Activated B cell treated with CpG ODN at 0.5 μM for 24 hours (primary cell): ENCODE results near the gene B3GALT4. TPM values are rescaled to one million over a fixed set of nuclear protein-coding genes. Genes with fewer than 3 reads are reported as not detected.
"Not testable (repeated sequence)": the region's sequence is repeated elsewhere in the genome, so short reads cannot be mapped to it uniquely, and the experiment has no call there.

Experiments
- ATAC-seq: fragments of 200-7000 bp; cut with Tn5 transposase; one replicate; pipeline ENCODE4 v1.10.0; 2021; ENCODE audit warnings: low read depth, mild to moderate bottlenecking, moderate library complexity
- CTCF ChIA-PET: fragments of 350-600 bp; sonication (Branson Sonifier 250); formaldehyde crosslinking; loops from one replicate; lab custom pipeline; 2021; ENCODE audit warnings: antibody characterized with exemption; lab: Charles Lee
- POLR2A ChIA-PET: fragments of 350-600 bp; sonication (Branson Sonifier 250); formaldehyde crosslinking; loops from one replicate; lab custom pipeline; 2021; ENCODE audit warnings: antibody characterized with exemption; lab: Charles Lee
- DNase-seq: peaks from one replicate; pipeline ENCODE4 v3.0.0; 2022
- H3K27ac Mint-ChIP-seq: one replicate; pipeline ENCODE4 v1.8.0; 2020; ENCODE audit warnings: mixed read lengths
- H3K27me3 Mint-ChIP-seq: one replicate; pipeline ENCODE4 v1.8.0; 2021; ENCODE audit warnings: mixed read lengths
- H3K36me3 Mint-ChIP-seq: one replicate; pipeline ENCODE4 v1.8.0; 2021; ENCODE audit warnings: low read depth, mixed read lengths
- H3K4me1 Mint-ChIP-seq: one replicate; pipeline ENCODE4 v1.8.0; 2021; ENCODE audit warnings: mixed read lengths
- H3K4me3 Mint-ChIP-seq: one replicate; pipeline ENCODE4 v1.8.0; 2020; ENCODE audit warnings: mild to moderate bottlenecking, mixed read lengths
- H3K9me3 Mint-ChIP-seq: one replicate; pipeline ENCODE4 v1.8.0; 2020; ENCODE audit warnings: mixed read lengths
- CTCF ChIP-seq: fragments of 200-600 bp; IDR thresholded peaks from one replicate; pipeline ENCODE4 v1.8.0; 2022; ENCODE audit warnings: antibody characterized with exemption, mild to moderate bottlenecking
- intact Hi-C: fragments of 100-400 bp; cut with micrococcal nuclease; formaldehyde crosslinking; loops from one replicate; pipeline ENCODE4 v1.15.1; 2024
- total RNA-seq: library from RNA; stranded (reverse); gene quantifications from 2 replicates; pipeline ENCODE4 v1.2.3, GENCODE V29; 2022

Gene B3GALT4
- total RNA-seq, 1 donor from 2014 or later = 19.4 TPM

- Mint-ChIP-seq H3K27me3 (no peaks in the 10 kb centered on the region), H3K9me3 (no peaks in the 10 kb centered on the region), H3K4me1 (peaks cover 28% of the 10 kb centered on the region), H3K36me3 (peaks cover 33% of the 10 kb centered on the region), H3K27ac (peak overlapping the region; percentile 20), H3K4me3 (no peak overlapping the region)
- ChIA-PET POLR2A (interaction anchor here (0.7 to 5.5 kb wide), 2 partner anchors 19 to 158 kb away, joined by 8 to 55 read pairs; partner anchors contain the start of genes PHF1, RPS18 and VPS52), CTCF (no interaction called here)
- no peak for DNase-seq
- ATAC-seq = no peak
- intact Hi-C loops = no loop called here
- no peak for TF ChIP-seq CTCF
Measured at GRCh38 chr6:33252759-33253158, 24.2 kb upstream of the B3GALT4 start.

DNA sequence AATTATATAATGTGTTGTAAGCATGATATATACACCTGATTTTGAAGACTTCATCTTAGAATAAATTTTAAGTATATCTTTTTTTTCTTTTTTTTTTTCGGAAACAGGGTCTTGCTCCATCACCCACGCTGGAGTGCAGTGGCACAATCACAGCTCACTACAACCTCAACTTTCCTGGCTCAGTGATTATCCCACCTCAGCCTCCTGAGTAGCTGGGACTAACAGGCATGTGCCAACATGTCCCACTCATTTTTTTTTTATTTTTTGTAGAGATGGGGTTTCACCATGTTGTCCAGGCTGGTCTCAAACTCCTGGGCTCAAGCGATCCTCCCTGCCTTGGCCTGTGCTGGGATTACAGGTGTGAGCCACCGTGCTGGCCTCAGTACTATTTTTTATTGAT lies 22.3 kb upstream of the B3GALT4 start:
- Mint-ChIP-seq H3K27me3 (no peaks in the 10 kb centered on the region), H3K9me3 (no peaks in the 10 kb centered on the region), H3K36me3 (peaks cover 44% of the 10 kb centered on the region), H3K27ac (no peak overlapping the region), H3K4me1 (peaks cover 12% of the 10 kb centered on the region), H3K4me3 (no peak overlapping the region)
- intact Hi-C loops = no loop called here
- no peak for TF ChIP-seq CTCF
- ChIA-PET POLR2A (interaction anchor here (0.8 kb wide), 1 partner anchor 17 kb away, joined by 6 read pairs; the partner anchor contains the start of genes RPS18 and VPS52), CTCF (no interaction called here)
- ATAC-seq = no peak
- no peak for DNase-seq

DNA sequence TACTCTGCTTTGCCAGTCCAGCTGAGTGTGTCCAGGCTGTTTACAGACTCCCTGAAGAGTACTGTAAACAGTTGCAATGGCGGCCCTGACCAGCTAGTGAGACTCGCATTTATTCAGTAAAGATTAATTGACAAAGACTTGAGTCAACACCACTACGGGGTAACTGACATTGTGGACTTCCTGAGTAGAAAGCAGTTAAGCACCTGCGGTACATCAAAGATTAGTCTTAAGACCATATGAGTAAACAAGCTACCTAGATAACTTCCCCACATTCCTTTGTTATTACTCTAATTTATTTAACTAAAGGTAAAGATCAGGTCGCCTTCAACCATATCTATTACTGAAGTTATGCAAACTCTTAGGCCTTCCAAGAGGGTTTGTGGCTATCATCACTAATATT lies 17.9 kb upstream of the B3GALT4 start:
- CTCF ChIA-PET = no interaction called here
- ATAC-seq = no peak

DNA sequence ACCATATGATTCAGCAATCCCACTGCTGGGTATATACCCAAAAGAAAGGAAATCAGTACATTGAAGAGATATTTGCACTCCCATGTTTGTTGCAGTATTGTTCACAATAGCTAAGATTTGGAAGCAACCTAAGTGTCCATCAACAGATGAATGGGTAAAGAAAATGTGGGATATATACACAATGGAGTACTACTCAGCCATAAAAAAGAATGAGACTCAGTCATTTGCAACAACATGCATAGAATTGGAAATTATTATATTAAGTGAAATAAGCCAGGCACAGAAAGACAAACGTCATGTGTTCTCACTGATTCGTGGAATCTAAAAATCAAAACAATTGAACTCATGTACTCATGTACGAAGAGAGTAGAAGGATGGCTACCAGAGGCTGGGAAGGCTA lies 14.4 kb upstream of the B3GALT4 start:
- H3K36me3 Mint-ChIP-seq = peaks cover 79% of the 10 kb centered on the region
- POLR2A ChIA-PET = interaction anchor here (0.7 to 1.2 kb wide), 3 partner anchors 9 to 309 kb away, joined by 4 to 7 read pairs (median 6); partner anchors contain the start of genes RPS18 and VPS52
- ATAC-seq, H3K27me3 Mint-ChIP-seq, H3K9me3 Mint-ChIP-seq, H3K4me3 Mint-ChIP-seq, CTCF ChIA-PET, intact Hi-C loops, H3K27ac Mint-ChIP-seq, H3K4me1 Mint-ChIP-seq, DNase-seq: not testable (repeated sequence)

More for the DNA sequence above, 17.9 kb upstream of the B3GALT4 start:
- no peaks in the 10 kb centered on the region for H3K4me1 Mint-ChIP-seq
- DNase-seq = no peak
- H3K9me3 Mint-ChIP-seq = peaks cover 4% of the 10 kb centered on the region
- no peak overlapping the region for H3K4me3 Mint-ChIP-seq
- peaks cover 54% of the 10 kb centered on the region for H3K36me3 Mint-ChIP-seq
- H3K27ac Mint-ChIP-seq = no peak overlapping the region
- TF ChIP-seq CTCF = no peak
- POLR2A ChIA-PET = interaction anchor here (2.5 kb wide), 1 partner anchor 13 kb away, joined by 10 read pairs; the partner anchor contains the start of genes RPS18 and VPS52
- intact Hi-C loops = no loop called here
- H3K27me3 Mint-ChIP-seq = no peaks in the 10 kb centered on the region

DNA sequence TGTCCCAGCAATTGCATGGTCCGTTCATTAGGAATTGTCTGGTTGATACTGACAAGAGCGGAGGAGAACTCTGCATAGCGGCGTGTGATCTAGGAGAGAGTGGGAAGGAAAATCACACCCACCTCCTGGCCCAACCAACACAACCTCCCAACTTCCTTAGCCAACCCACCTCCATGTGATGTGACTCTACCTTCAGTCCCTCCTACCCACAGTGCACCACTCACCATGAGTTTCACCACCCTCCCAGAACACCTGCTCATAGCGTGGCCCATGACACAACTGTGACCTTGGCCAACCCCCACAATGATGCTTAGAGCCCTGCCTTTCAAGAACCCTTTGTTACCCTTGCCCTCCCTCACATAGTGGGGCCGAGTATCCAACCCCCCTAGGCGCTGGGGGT lies 12.9 kb upstream of the B3GALT4 start:
- Mint-ChIP-seq H3K27ac (no peak overlapping the region), H3K4me3 (no peak overlapping the region), H3K4me1 (no peaks in the 10 kb centered on the region), H3K36me3 (peaks cover 87% of the 10 kb centered on the region), H3K27me3 (no peaks in the 10 kb centered on the region), H3K9me3 (peaks cover 4% of the 10 kb centered on the region)
- ATAC-seq (no peak), DNase-seq (no peak)
- ChIA-PET POLR2A (interaction anchor here (0.5 to 0.7 kb wide), 2 partner anchors 28 to 1424 kb away, joined by 3 read pairs; no protein-coding TSS in a partner anchor), CTCF (no interaction called here)
- TF ChIP-seq CTCF = no peak
- intact Hi-C loops = no loop called here
